Neuronal stem cell (in vitro differentiated cells): Measurements from ENCODE around the gene AMHR2.

Experiments used
- DNase-seq: peaks from one replicate; pipeline ENCODE4 v3.0.0-alpha.2; 2013; ENCODE audit warnings: low spot score
- H2AFZ ChIP-seq: one replicate; pipeline ENCODE4 v1.6.1; 2013; ENCODE audit warnings: mild to moderate bottlenecking, low read length, inconsistent platforms
- H2AK5ac ChIP-seq: 2 replicates; pipeline ENCODE4 v1.6.1; 2013; ENCODE audit warnings: low read depth, mild to moderate bottlenecking, inconsistent platforms, low read length, moderate library complexity, mixed read lengths
- H2BK120ac ChIP-seq: 2 replicates; pipeline ENCODE4 v1.6.1; 2013; ENCODE audit warnings: low read depth, mild to moderate bottlenecking, inconsistent platforms, low read length, moderate library complexity, mixed read lengths
- H2BK12ac ChIP-seq: one replicate; pipeline ENCODE4 v1.6.1; 2013; ENCODE audit warnings: low read length, inconsistent platforms
- H2BK15ac ChIP-seq: 2 replicates; pipeline ENCODE4 v1.6.1; 2013; ENCODE audit warnings: mild to moderate bottlenecking, low read length, inconsistent platforms, mixed read lengths
- H2BK5ac ChIP-seq: one replicate; pipeline ENCODE4 v1.6.1; 2013; ENCODE audit warnings: inconsistent platforms, mild to moderate bottlenecking, low read length, moderate library complexity
- H3K14ac ChIP-seq: one replicate; pipeline ENCODE4 v1.6.1; 2013; ENCODE audit warnings: low read length, inconsistent platforms
- H3K18ac ChIP-seq: 2 replicates; pipeline ENCODE4 v1.6.1; 2013; ENCODE audit warnings: low read length, inconsistent platforms
- H3K23ac ChIP-seq: 2 replicates; pipeline ENCODE4 v1.6.1; 2013; ENCODE audit warnings: low read depth, mild to moderate bottlenecking, mixed read lengths, low read length, inconsistent platforms; ENCODE audit not compliant: poor library complexity
- H3K27ac ChIP-seq: replicated peaks from 3 replicates; pipeline ENCODE4 v1.5.1; 2013; ENCODE audit warnings: low read length, inconsistent platforms
- H3K27me3 ChIP-seq, 3 experiments: 2 replicates each; pipeline ENCODE4 v1.6.1; 2013; ENCODE audit warnings: low read length in 3 of 3, mild to moderate bottlenecking in 2 of 3, inconsistent platforms in 1 of 3, low read depth in 1 of 3, mixed read lengths in 1 of 3, moderate library complexity in 1 of 3; ENCODE audit not compliant: control insufficient read depth in 3 of 3, insufficient read depth in 3 of 3
- H3K36me3 ChIP-seq, 2 donors: replicated peaks in 1 of 2; 2 replicates each; pipeline ENCODE4 v1.6.1; 2013; ENCODE audit warnings: low read length in 2 of 2; ENCODE audit not compliant: control insufficient read depth in 2 of 2, insufficient read depth in 2 of 2
- H3K4ac ChIP-seq: 2 replicates; pipeline ENCODE4 v1.6.1; 2013; ENCODE audit warnings: inconsistent platforms, mild to moderate bottlenecking, low read length, moderate library complexity
- H3K4me1 ChIP-seq, 2 donors: 1 replicate in 1 of 2; 2 replicates in 1 of 2; pipeline ENCODE4 v1.6.1; 2013; ENCODE audit warnings: low read length in 2 of 2, low read depth in 1 of 2; ENCODE audit not compliant: control insufficient read depth in 2 of 2, insufficient read depth in 1 of 2
- H3K4me2 ChIP-seq: one replicate; pipeline ENCODE4 v1.6.1; 2013; ENCODE audit warnings: mild to moderate bottlenecking, low read length, inconsistent platforms; ENCODE audit not compliant: insufficient read depth, poor library complexity, severe bottlenecking
- H3K4me3 ChIP-seq, 2 donors: 2 replicates each; pipeline ENCODE4 v1.5.1; 2013; ENCODE audit warnings: low read length in 2 of 2, mild to moderate bottlenecking in 2 of 2, inconsistent platforms in 1 of 2, moderate library complexity in 1 of 2
- H3K79me1 ChIP-seq: one replicate; pipeline ENCODE4 v1.6.1; 2013; ENCODE audit warnings: low read depth, mild to moderate bottlenecking, inconsistent platforms, low read length, moderate library complexity
- H3K9ac ChIP-seq: one replicate; pipeline ENCODE4 v1.6.1; 2013; ENCODE audit warnings: mild to moderate bottlenecking, low read depth, low read length, inconsistent platforms; ENCODE audit not compliant: poor library complexity
- H3K9me3 ChIP-seq, 2 donors: replicated peaks in 1 of 2; 2 replicates each; pipeline versions ENCODE3 to v1.6.1; 2013; ENCODE audit warnings: low read length in 2 of 2, mild to moderate bottlenecking in 2 of 2, inconsistent platforms in 1 of 2, low read depth in 1 of 2, mixed read lengths in 1 of 2, moderate library complexity in 1 of 2; ENCODE audit not compliant: control insufficient read depth in 2 of 2, insufficient read depth in 1 of 2
- H4K8ac ChIP-seq: one replicate; pipeline ENCODE4 v1.6.1; 2013; ENCODE audit warnings: low read depth, mild to moderate bottlenecking, inconsistent platforms, low read length, moderate library complexity
- H4K91ac ChIP-seq: one replicate; pipeline ENCODE4 v1.6.1; 2013; ENCODE audit warnings: low read length, low read depth, mild to moderate bottlenecking, inconsistent platforms; ENCODE audit not compliant: poor library complexity
- WGBS, 2 donors: extraction: QIAGEN DNeasy Blood & Tissue Kit; methylation state at CpG; one replicate each; pipeline ENCODE4 v1.1.7; 2013; ENCODE audit warnings: missing lambda C conversion rate in 2 of 2, mixed read lengths in 1 of 2; ENCODE audit not compliant: insufficient read length in 2 of 2, insufficient replicate concordance in 1 of 2; ENCODE audit errors: extremely low coverage in 2 of 2; 5-methylcytosine and 5-hydroxymethylcytosine counted together

Gene AMHR2

GRCh38 chr12:53380794-53381730 lies 42.6 kb upstream of the AMHR2 start:
- Histone ChIP-seq H4K8ac (no peak overlapping the region), H3K9ac (no peak overlapping the region), H2AFZ (peak overlapping the region; percentile 43), H2BK5ac (no peak overlapping the region), H3K4me3 (peak overlapping the region; percentile 61 to 74), H3K4me2 (peak overlapping the region; percentile 49), H2BK15ac (no peak overlapping the region), H3K27ac (peak overlapping the region; percentile 73), H4K91ac (no peak overlapping the region), H3K9me3 (peaks cover 0 to 11% of the 10 kb centered on the region in 2 donors), H3K18ac (no peak overlapping the region), H3K14ac (no peak overlapping the region), H3K27me3 (no peaks in the 10 kb centered on the region), H2BK12ac (no peak overlapping the region), H3K79me1 (peaks cover 13% of the 10 kb centered on the region), H3K4ac (no peak overlapping the region), H2AK5ac (no peak overlapping the region), H3K23ac (no peak overlapping the region), H2BK120ac (no peak overlapping the region), H3K36me3 (peaks cover 23 to 42% of the 10 kb centered on the region in 2 donors), H3K4me1 (peaks cover 15 to 21% of the 10 kb centered on the region in 2 donors)
- DNase-seq = no peak
- no CpG with 5 or more reads among the region's 21 CpGs for WGBS, 2 donors

- Histone ChIP-seq H3K4ac (no peak overlapping the region), H2AFZ (no peak overlapping the region), H2BK5ac (peak overlapping the region; percentile 19), H3K27me3 (no peaks in the 10 kb centered on the region), H3K23ac (peak overlapping the region; percentile 57), H3K18ac (no peak overlapping the region), H3K14ac (no peak overlapping the region), H3K4me3 (peak overlapping the region in 1 of 2 donors; percentile 61), H3K9ac (peak overlapping the region; percentile 50), H3K4me2 (no peak overlapping the region), H3K9me3 (peaks cover 0 to 11% of the 10 kb centered on the region in 2 donors), H2BK12ac (no peak overlapping the region), H2BK15ac (no peak overlapping the region), H2AK5ac (no peak overlapping the region), H4K8ac (no peak overlapping the region), H2BK120ac (no peak overlapping the region), H4K91ac (no peak overlapping the region), H3K79me1 (peaks cover 16% of the 10 kb centered on the region), H3K4me1 (peaks cover 15 to 21% of the 10 kb centered on the region in 2 donors), H3K36me3 (peaks cover 24 to 51% of the 10 kb centered on the region in 2 donors), H3K27ac (no peak overlapping the region)
- DNase-seq = no peak
- no CpG with 5 or more reads among the region's 9 CpGs for WGBS, 2 donors
Measured at GRCh38 chr12:53381731-53382630, 41.7 kb upstream of the AMHR2 start.

- Histone ChIP-seq H2AFZ (no peak overlapping the region), H3K9me3 (peaks cover 0 to 11% of the 10 kb centered on the region in 2 donors), H3K4me1 (peaks cover 15 to 21% of the 10 kb centered on the region in 2 donors), H3K79me1 (peaks cover 16% of the 10 kb centered on the region), H3K9ac (peak overlapping the region; percentile 54), H3K4me3 (no peak overlapping the region), H3K27ac (no peak overlapping the region), H3K4me2 (peak overlapping the region; percentile 19), H2BK12ac (no peak overlapping the region), H2BK15ac (no peak overlapping the region), H3K23ac (no peak overlapping the region), H2AK5ac (no peak overlapping the region), H4K91ac (no peak overlapping the region), H3K4ac (no peak overlapping the region), H3K14ac (no peak overlapping the region), H3K18ac (no peak overlapping the region), H3K36me3 (peaks cover 24 to 64% of the 10 kb centered on the region in 2 donors), H4K8ac (no peak overlapping the region), H2BK5ac (no peak overlapping the region), H3K27me3 (no peaks in the 10 kb centered on the region), H2BK120ac (no peak overlapping the region)
- WGBS, 2 donors = no CpG with 5 or more reads among the region's 2 CpGs
- DNase-seq = no peak
Measured at GRCh38 chr12:53383258-53383657, 40.4 kb upstream of the AMHR2 start.
